HepG2 (cell line): ENCODE results near the gene ENGASE. TPM values are rescaled to one million over a fixed set of nuclear protein-coding genes. Genes with fewer than 3 reads are reported as not detected.

Experiments used
- ATF5 ChIP-seq: sonication (generic); formaldehyde crosslinking; IDR thresholded peaks from 2 replicates; pipeline ENCODE4 v1.4.0; 2020; ENCODE audit warnings: mild to moderate bottlenecking, low read depth, missing genetic modification reagents
- BORCS8-MEF2B ChIP-seq: sonication (generic); formaldehyde crosslinking; IDR thresholded peaks from 2 replicates; pipeline ENCODE4 v1.8.0; 2022; ENCODE audit warnings: mild to moderate bottlenecking, missing genetic modification reagents
- GATAD1 ChIP-seq: IDR thresholded peaks from 2 replicates; pipeline ENCODE4 v1.6.1; 2016; ENCODE audit warnings: missing genetic modification reagents, missing compliant biosample characterization
- KLF13 ChIP-seq: sonication (generic); formaldehyde crosslinking; IDR thresholded peaks from 2 replicates; pipeline ENCODE4 v1.4.0; 2020; ENCODE audit warnings: mild to moderate bottlenecking, missing genetic modification reagents
- KMT2B ChIP-seq: IDR thresholded peaks from 2 replicates; pipeline ENCODE4 v1.6.1; 2016; ENCODE audit warnings: missing genetic modification reagents, missing compliant biosample characterization
- MED1 ChIP-seq: sonication (generic); formaldehyde crosslinking; IDR thresholded peaks from 2 replicates; pipeline ENCODE4 v1.4.0; 2020; ENCODE audit warnings: missing genetic modification reagents
- POLR2AphosphoS2 ChIP-seq: IDR thresholded peaks from 2 replicates; pipeline ENCODE4 v1.6.1; 2011; ENCODE audit warnings: low read depth, low read length, improper control_type of control experiment
- SMC3 ChIP-seq: IDR thresholded peaks from 2 replicates; pipeline ENCODE4 v1.6.1; 2011; ENCODE audit warnings: low read length, improper control_type of control experiment
- TOE1 ChIP-seq: sonication (generic); formaldehyde crosslinking; IDR thresholded peaks from 2 replicates; pipeline ENCODE4 v1.4.0; 2020; ENCODE audit warnings: mild to moderate bottlenecking, missing genetic modification reagents
- ZNF382 ChIP-seq: sonication (generic); formaldehyde crosslinking; IDR thresholded peaks from 2 replicates; pipeline ENCODE4 v1.5.0; 2020; ENCODE audit warnings: missing genetic modification reagents, mild to moderate bottlenecking, borderline replicate concordance
- ZNF563 ChIP-seq: sonication (generic); formaldehyde crosslinking; IDR thresholded peaks from 2 replicates; pipeline ENCODE4 v1.8.0; 2022; ENCODE audit warnings: mild to moderate bottlenecking, moderate library complexity, missing genetic modification reagents
- ZNF670 ChIP-seq: sonication (generic); formaldehyde crosslinking; IDR thresholded peaks from 2 replicates; pipeline ENCODE4 v1.8.0; 2022; ENCODE audit warnings: mild to moderate bottlenecking, missing genetic modification reagents, borderline replicate concordance
- ZNF891 ChIP-seq: sonication (generic); formaldehyde crosslinking; IDR thresholded peaks from 2 replicates; pipeline ENCODE4 v1.5.0; 2020; ENCODE audit warnings: mild to moderate bottlenecking, missing genetic modification reagents
- polyA plus RNA-seq, 8 experiments: library from polyadenylated mRNA; depleted of rRNA in 3 of 8; stranded (reverse) in 7 of 8; unstranded in 1 of 8; fragments of >200 nt; fragmentation: Illumina TruSeq in 4 of 8; extraction: Trizol in 4 of 8; gene quantifications; 2 replicates each; pipeline versions ENCODE4 v1.2.1 to v1.2.3, GENCODE V29; 2011 to 2016; ENCODE audit warnings: low read depth in 4 of 8, missing spikeins in 1 of 8, mixed read lengths in 1 of 8; ENCODE audit not compliant: insufficient read depth in 1 of 8
- total RNA-seq, 5 experiments: library from RNA; depleted of rRNA; stranded (reverse); fragments of >200 nt; fragmentation: Illumina TruSeq; extraction: Trizol; gene quantifications; 2 replicates each; pipeline ENCODE4 v1.2.3, GENCODE V29; 2016; ENCODE audit warnings: low read depth in 1 of 5
- TF ChIP-seq, protein P1 (sequence below): sonication (generic); formaldehyde crosslinking; conservative IDR thresholded peaks from 2 replicates; pipeline ENCODE4 v1.8.0; 2022; ENCODE audit warnings: mild to moderate bottlenecking, moderate library complexity, missing genetic modification reagents
- TF ChIP-seq, protein P2 (sequence below): sonication (generic); formaldehyde crosslinking; IDR thresholded peaks from 2 replicates; pipeline ENCODE4 v1.5.0; 2020; ENCODE audit warnings: missing genetic modification reagents, mild to moderate bottlenecking, borderline replicate concordance
- TF ChIP-seq, protein P3 (sequence below): IDR thresholded peaks from 2 replicates; pipeline ENCODE4 v1.6.1; 2016; ENCODE audit warnings: mild to moderate bottlenecking
- TF ChIP-seq, protein P4 (sequence below): sonication (generic); formaldehyde crosslinking; IDR thresholded peaks from 2 replicates; pipeline ENCODE4 v1.4.0; 2020; ENCODE audit warnings: mild to moderate bottlenecking, missing genetic modification reagents
- TF ChIP-seq, protein P5 (sequence below): sonication (generic); formaldehyde crosslinking; IDR thresholded peaks from 2 replicates; pipeline ENCODE4 v1.8.0; 2022; ENCODE audit warnings: mild to moderate bottlenecking, missing genetic modification reagents, moderate library complexity

Gene ENGASE
- total and polyA plus RNA-seq, 2 of the 13 experiments (the other 11 are each of a cell fraction or from before 2014, with no cell fraction given): 10.6 to 18.1 TPM

GRCh38 chr17:79087428-79088143 is 13.0 kb downstream of the ENGASE start (continued):
- TF ChIP-seq, protein P1, sequence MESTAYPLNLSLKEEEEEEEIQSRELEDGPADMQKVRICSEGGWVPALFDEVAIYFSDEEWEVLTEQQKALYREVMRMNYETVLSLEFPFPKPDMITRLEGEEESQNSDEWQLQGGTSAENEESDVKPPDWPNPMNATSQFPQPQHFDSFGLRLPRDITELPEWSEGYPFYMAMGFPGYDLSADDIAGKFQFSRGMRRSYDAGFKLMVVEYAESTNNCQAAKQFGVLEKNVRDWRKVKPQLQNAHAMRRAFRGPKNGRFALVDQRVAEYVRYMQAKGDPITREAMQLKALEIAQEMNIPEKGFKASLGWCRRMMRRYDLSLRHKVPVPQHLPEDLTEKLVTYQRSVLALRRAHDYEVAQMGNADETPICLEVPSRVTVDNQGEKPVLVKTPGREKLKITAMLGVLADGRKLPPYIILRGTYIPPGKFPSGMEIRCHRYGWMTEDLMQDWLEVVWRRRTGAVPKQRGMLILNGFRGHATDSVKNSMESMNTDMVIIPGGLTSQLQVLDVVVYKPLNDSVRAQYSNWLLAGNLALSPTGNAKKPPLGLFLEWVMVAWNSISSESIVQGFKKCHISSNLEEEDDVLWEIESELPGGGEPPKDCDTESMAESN (CRISPR knock-in tag): no peak
- TF ChIP-seq ZNF382 (CRISPR knock-in tag): no peak
- peak; percentile 18; the same call in 1 of the 2 replicates for TF ChIP-seq MED1 (CRISPR knock-in tag)
- TF ChIP-seq SMC3: peak; percentile 75
- no peak for TF ChIP-seq ZNF563 (CRISPR knock-in tag)
- TF ChIP-seq, protein P2, sequence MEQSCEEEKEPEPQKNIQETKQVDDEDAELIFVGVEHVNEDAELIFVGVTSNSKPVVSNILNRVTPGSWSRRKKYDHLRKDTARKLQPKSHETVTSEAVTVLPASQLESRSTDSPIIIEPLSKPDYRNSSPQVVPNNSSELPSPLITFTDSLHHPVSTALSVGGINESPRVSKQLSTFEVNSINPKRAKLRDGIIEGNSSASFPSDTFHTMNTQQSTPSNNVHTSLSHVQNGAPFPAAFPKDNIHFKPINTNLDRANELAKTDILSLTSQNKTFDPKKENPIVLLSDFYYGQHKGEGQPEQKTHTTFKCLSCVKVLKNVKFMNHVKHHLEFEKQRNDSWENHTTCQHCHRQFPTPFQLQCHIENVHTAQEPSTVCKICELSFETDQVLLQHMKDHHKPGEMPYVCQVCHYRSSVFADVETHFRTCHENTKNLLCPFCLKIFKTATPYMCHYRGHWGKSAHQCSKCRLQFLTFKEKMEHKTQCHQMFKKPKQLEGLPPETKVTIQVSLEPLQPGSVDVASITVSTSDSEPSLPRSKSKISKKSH: peak; percentile 13; the same call in 1 of the 2 replicates
- no peak for TF ChIP-seq ZNF670 (CRISPR knock-in tag)
- peak; percentile 73; the same call in 1 of the 2 replicates for TF ChIP-seq ZNF891 (CRISPR knock-in tag)
- TF ChIP-seq, protein P3, sequence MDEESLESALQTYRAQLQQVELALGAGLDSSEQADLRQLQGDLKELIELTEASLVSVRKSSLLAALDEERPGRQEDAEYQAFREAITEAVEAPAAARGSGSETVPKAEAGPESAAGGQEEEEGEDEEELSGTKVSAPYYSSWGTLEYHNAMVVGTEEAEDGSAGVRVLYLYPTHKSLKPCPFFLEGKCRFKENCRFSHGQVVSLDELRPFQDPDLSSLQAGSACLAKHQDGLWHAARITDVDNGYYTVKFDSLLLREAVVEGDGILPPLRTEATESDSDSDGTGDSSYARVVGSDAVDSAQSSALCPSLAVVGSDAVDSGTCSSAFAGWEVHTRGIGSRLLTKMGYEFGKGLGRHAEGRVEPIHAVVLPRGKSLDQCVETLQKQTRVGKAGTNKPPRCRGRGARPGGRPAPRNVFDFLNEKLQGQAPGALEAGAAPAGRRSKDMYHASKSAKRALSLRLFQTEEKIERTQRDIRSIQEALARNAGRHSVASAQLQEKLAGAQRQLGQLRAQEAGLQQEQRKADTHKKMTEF (CRISPR knock-in tag): no peak
- 0 out of 2 replicates have a peak, but pooled peaks have one; percentile 27 for TF ChIP-seq GATAD1
- TF ChIP-seq, protein P4, sequence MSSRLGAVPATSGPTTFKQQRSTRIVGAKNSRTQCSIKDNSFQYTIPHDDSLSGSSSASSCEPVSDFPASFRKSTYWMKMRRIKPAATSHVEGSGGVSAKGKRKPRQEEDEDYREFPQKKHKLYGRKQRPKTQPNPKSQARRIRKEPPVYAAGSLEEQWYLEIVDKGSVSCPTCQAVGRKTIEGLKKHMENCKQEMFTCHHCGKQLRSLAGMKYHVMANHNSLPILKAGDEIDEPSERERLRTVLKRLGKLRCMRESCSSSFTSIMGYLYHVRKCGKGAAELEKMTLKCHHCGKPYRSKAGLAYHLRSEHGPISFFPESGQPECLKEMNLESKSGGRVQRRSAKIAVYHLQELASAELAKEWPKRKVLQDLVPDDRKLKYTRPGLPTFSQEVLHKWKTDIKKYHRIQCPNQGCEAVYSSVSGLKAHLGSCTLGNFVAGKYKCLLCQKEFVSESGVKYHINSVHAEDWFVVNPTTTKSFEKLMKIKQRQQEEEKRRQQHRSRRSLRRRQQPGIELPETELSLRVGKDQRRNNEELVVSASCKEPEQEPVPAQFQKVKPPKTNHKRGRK: no peak
- no peak for TF ChIP-seq TOE1
- no peak for TF ChIP-seq KMT2B
- TF ChIP-seq, protein P5, sequence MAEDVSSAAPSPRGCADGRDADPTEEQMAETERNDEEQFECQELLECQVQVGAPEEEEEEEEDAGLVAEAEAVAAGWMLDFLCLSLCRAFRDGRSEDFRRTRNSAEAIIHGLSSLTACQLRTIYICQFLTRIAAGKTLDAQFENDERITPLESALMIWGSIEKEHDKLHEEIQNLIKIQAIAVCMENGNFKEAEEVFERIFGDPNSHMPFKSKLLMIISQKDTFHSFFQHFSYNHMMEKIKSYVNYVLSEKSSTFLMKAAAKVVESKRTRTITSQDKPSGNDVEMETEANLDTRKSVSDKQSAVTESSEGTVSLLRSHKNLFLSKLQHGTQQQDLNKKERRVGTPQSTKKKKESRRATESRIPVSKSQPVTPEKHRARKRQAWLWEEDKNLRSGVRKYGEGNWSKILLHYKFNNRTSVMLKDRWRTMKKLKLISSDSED (CRISPR knock-in tag): no peak
- TF ChIP-seq KLF13 (CRISPR knock-in tag): no peak
- TF ChIP-seq ATF5 (CRISPR knock-in tag): no peak
- no peak for TF ChIP-seq POLR2AphosphoS2
- TF ChIP-seq BORCS8-MEF2B (CRISPR knock-in tag): 0 out of 2 replicates have a peak, but pooled peaks have one; percentile 49
